D341Med (cell line): ENCODE results near the gene RAC2.
"Not testable (repeated sequence)": the region's sequence is repeated elsewhere in the genome, so short reads cannot be mapped to it uniquely, and the experiment has no call there.

Experiments
- DNase-seq: peaks from one replicate; pipeline ENCODE4 v3.0.0; 2012; ENCODE audit warnings: low spot score

The RAC2 gene

GRCh38 chr22:37234736-37235711, 9.0 kb downstream of the RAC2 start:
- no peak for DNase-seq

- DNase-seq, result no peak
These were observed 10.1 kb downstream of the RAC2 start for GRCh38 chr22:37233751-37234631.

- not testable (repeated sequence) for DNase-seq
These were observed 10.7 kb downstream of the RAC2 start for GRCh38 chr22:37233371-37233750.

- DNase-seq, result no peak
These were observed 11.7 kb downstream of the RAC2 start for GRCh38 chr22:37232140-37232998.

GRCh38 chr22:37231406-37232139, 12.5 kb downstream of the RAC2 start:
- DNase-seq, result no peak

GRCh38 chr22:37230673-37231405, 13.2 kb downstream of the RAC2 start:
- DNase-seq, result no peak

GRCh38 chr22:37229805-37230672, 14.0 kb downstream of the RAC2 start:
- DNase-seq, result no peak

DNA sequence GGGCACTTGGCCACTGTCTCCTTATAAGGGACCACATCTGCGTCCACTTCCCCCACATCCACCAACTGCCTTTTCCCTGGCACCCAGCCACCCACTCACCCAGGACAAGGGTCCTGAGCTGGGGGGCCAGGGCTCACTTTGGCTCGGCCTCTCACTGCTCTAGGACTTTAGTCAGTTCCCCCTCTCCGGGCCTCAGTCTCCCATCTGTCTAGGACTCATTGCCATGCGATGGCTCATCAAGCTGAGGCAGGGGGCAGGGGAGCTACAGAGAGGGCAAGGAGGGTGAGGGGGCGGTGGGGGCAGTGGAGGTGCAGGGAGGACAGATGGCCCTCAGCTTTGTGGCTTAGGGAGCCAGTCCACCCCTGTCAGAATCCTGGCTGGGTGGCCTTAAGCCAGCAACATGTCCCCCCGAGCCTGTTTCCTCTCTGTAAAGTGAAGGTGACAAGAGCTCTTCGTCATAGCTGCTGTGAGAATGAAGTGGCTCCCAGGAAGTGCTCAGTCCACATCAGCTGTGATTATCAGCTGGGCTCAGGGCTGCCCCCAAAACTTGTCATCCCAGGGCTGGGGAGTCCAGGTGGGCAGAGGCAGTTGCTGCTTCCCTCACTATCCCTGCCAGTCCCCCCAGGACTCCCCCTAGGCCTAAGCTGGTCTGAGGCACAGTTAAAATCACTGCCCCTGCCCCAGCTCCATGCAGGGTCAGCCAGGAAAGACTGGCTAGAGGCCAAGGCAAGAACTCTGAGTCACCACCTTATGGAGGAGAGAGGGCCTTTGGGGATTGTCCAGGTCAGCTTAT, 14.9 kb downstream of the RAC2 start:
- DNase-seq, result no peak

- no peak for DNase-seq
These were observed 15.7 kb downstream of the RAC2 start for GRCh38 chr22:37228106-37229011.

DNA sequence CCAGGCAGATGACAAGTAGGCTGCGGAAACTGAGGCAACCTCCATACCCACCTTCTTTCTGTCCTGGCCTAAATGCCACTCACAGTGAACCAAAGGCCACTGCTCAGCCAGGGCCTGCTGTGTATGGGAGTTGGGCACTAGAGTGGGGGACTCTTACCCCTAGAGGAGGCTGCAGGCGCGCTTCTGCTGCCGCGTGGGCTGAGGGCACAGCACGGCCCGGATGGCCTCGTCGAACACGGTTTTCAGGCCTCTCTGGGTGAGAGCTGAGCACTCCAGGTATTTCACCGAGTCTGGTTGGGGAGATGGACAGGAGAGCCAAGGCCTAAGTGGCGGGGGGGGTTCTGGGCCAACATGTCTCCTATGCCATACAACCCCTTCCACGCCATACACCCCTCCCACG, 17.6 kb downstream of the RAC2 start:
- no peak for DNase-seq

GRCh38 chr22:37226087-37226486, 18.0 kb downstream of the RAC2 start:
- DNase-seq, result no peak

DNA sequence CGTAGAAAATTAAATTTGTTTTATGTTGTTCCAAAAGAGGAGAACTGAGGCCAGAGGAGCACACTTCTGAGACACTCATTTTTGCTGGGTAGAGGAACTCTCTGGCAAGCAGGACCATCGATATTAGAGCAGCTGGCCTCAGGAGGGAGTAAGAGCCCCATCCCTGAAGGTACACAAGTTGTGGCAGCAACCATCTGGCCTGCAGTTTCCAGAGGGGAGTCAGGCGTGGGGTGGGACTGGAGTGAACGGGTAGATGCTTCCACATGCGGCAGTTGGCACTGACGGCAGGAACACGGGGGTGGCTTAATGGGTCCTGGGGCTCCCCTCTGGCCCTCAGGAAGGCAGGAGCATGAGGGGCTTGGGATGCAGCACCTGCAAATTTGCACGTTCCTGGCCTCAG, 18.6 kb downstream of the RAC2 start:
- DNase-seq, result no peak

GRCh38 chr22:37224757-37225420, 19.2 kb downstream of the RAC2 start:
- no peak for DNase-seq

- no peak for DNase-seq
These were observed 20.0 kb downstream of the RAC2 start for GRCh38 chr22:37223965-37224551.

DNA sequence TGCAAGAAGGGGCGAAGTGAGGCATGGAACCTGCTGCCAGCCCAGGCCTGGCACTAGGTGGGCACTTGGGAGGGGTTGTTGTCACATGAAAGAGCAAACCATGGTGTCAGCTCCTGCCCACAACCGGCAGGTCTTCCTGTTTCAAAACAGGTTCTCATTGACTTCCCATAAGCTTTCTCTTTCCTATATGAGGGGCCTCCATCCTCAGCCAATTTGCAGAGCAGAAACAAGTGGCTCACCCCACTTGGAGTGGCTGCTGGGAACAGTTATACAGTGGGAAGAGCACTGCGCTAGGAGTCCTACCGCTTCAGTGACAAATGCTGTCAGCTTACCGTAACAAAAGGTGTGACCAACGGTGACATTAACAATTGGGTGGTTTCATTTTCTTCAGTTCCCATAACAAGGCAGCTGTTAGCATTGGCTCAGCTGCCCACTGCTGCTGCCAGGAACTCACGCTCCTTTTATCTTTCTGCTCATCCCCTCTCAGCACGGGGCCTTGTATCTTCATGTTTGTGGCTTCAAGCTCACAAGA, 21.6 kb downstream of the RAC2 start:
- DNase-seq, result no peak
